Measurements from ENCODE around the gene TMA7B.

DNA sequence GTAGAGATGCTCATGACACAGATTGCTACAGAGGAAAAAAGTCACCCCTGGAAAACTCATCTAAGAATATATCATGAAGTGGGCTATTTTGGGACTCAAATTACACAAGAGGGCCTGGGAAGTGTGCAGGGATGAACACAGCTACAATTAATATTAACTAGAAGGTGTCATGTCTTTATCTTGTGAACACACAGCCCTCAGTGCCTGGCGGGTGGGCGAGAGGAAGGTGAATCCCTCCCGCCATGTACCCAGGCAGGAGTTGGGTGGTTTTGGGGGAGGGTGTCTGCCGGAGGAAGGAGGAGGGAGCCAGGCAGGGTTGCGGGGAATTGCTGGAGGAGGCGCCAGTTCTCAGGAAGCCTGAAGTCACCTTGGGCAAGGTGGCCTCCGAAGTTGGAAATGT is 29.4 kb downstream of the TMA7B start:
- TF ChIP-seq POLR2AphosphoS5 (IDR thresholded peaks at IDR 0.05; ENCODE audit: borderline replicate concordance, low read depth, low read length), result no peak
- TF ChIP-seq EZH2 (IDR thresholded peaks at IDR 0.05), result no peak
- no peak for TF ChIP-seq FOXP2 (optimal IDR thresholded peaks at IDR 0.05; ENCODE audit: control extremely low read depth, extremely low read length, insufficient read depth)

All from SK-N-MC (cell line).